Transverse colon (tissue), 4 donors: Measurements from ENCODE around the gene PNLIPRP2.

Source experiments
- CTCF ChIP-seq, 5 experiments: fragments of 200-600 bp in 3 of 5; fragments of 450-650 bp in 2 of 5; sonication (generic) in 3 of 5; IDR thresholded peaks; 1 replicate in 2 of 5; 2 replicates in 3 of 5; pipeline ENCODE4 v1.5.1; 2016 to 2017; ENCODE audit warnings: antibody characterized with exemption in 5 of 5, inconsistent platforms in 3 of 5, mild to moderate bottlenecking in 2 of 5, moderate library complexity in 1 of 5
- POLR2A ChIP-seq: fragments of 450-650 bp; IDR thresholded peaks from one replicate; pipeline ENCODE4 v1.6.1; 2016; ENCODE audit warnings: antibody characterized with exemption, mild to moderate bottlenecking, moderate library complexity
- POLR2AphosphoS5 ChIP-seq, 3 donors: sonication (generic); formaldehyde crosslinking; IDR thresholded peaks; one replicate each; pipeline ENCODE4 v1.6.1; 2016; ENCODE audit warnings: antibody characterized with exemption in 3 of 3

GRCh38 chr10:116674901-116675423 lies 54.2 kb downstream of the PNLIPRP2 start:
- TF ChIP-seq CTCF (IDR thresholded peaks at IDR 0.05) (no peak), POLR2A (no peak), POLR2AphosphoS5 (IDR thresholded peaks at IDR 0.05) (no peak)
